HUES48 (cell line): ENCODE measurements around the gene TNFAIP2.

Experiments
- H3K27ac ChIP-seq: one replicate; pipeline ENCODE4 v1.7.0; 2013; ENCODE audit warnings: low read depth, low read length, inconsistent platforms
- H3K27me3 ChIP-seq: 2 replicates; pipeline ENCODE4 v1.6.1; 2013; ENCODE audit warnings: mild to moderate bottlenecking, low read length; ENCODE audit not compliant: control insufficient read depth, insufficient read depth
- H3K36me3 ChIP-seq: 2 replicates; pipeline ENCODE4 v1.6.1; 2013; ENCODE audit warnings: low read length; ENCODE audit not compliant: control insufficient read depth, insufficient read depth
- H3K4me1 ChIP-seq: 2 replicates; pipeline ENCODE4 v1.6.1; 2013; ENCODE audit warnings: mild to moderate bottlenecking, low read length; ENCODE audit not compliant: control insufficient read depth, insufficient read depth
- H3K4me3 ChIP-seq: 2 replicates; pipeline ENCODE4 v1.5.1; 2013; ENCODE audit warnings: mild to moderate bottlenecking, low read depth, low read length
- H3K9ac ChIP-seq: 2 replicates; pipeline ENCODE4 v1.6.1; 2013; ENCODE audit warnings: mild to moderate bottlenecking, low read depth, low read length, moderate library complexity
- H3K9me3 ChIP-seq: 2 replicates; pipeline ENCODE4 v1.6.1; 2013; ENCODE audit warnings: low read length; ENCODE audit not compliant: control insufficient read depth, insufficient read depth

TNFAIP2 gene

DNA sequence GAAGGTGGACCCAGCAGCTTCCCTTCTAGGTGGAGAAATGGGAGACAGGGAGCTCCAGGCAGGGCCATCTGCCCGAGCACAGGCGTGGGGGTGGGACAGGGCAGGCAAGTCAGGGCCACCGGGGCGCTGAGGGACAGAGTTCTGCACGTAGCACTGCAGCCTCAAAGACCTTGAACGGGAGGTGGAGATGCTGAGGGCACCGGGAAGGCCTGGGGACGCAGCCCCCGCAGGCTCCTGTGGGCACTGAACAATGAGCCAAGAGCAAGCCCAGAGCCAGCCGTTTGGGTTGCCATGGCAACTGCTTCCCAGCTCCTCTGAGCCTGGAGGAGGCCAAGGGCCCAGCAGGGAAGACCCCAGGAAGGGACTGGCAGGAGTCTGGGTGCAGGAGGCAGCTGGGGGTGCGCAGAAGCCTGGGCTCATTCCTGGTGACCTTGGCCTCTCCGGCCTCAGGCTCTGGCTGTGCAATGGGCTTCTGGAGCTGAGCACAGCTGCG, 35.9 kb upstream of the TNFAIP2 start:
- no peak overlapping the region for H3K9ac ChIP-seq
- no peaks in the 10 kb centered on the region for H3K9me3 ChIP-seq
- H3K36me3 ChIP-seq = no peaks in the 10 kb centered on the region
- no peaks in the 10 kb centered on the region for H3K4me1 ChIP-seq
- H3K4me3 ChIP-seq = no peak overlapping the region
- H3K27ac ChIP-seq = no peak overlapping the region
- peaks cover 38% of the 10 kb centered on the region for H3K27me3 ChIP-seq

DNA sequence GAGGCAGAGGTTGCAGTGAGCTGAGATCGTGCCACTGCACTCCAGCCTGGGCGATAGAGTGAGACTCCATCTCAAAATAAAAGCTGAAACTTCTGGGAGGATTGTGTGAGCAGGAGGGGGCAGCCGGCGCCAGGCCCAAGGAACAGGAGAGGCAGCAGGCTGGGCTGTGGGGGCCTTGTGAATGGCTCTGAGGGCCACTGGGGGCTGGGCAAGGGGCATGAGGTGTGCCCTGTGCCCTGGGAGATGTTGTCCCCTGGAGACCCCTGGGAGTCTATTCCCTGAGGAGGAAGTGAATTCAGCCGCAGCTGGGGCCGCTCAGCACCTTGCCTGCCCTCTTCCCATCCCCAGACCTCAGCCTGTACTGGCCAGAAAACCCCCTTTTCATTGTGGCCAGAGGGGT, 34.3 kb upstream of the TNFAIP2 start:
- Histone ChIP-seq H3K27ac (no peak overlapping the region), H3K4me3 (no peak overlapping the region), H3K36me3 (no peaks in the 10 kb centered on the region), H3K9me3 (no peaks in the 10 kb centered on the region), H3K27me3 (peaks cover 26% of the 10 kb centered on the region), H3K9ac (no peak overlapping the region), H3K4me1 (no peaks in the 10 kb centered on the region)

- Histone ChIP-seq H3K9ac (no peak overlapping the region), H3K27me3 (peaks cover 19% of the 10 kb centered on the region), H3K9me3 (no peaks in the 10 kb centered on the region), H3K4me3 (no peak overlapping the region), H3K36me3 (no peaks in the 10 kb centered on the region), H3K27ac (no peak overlapping the region), H3K4me1 (no peaks in the 10 kb centered on the region)
These were observed 33.6 kb upstream of the TNFAIP2 start for GRCh38 chr14:103089386-103090335.

DNA sequence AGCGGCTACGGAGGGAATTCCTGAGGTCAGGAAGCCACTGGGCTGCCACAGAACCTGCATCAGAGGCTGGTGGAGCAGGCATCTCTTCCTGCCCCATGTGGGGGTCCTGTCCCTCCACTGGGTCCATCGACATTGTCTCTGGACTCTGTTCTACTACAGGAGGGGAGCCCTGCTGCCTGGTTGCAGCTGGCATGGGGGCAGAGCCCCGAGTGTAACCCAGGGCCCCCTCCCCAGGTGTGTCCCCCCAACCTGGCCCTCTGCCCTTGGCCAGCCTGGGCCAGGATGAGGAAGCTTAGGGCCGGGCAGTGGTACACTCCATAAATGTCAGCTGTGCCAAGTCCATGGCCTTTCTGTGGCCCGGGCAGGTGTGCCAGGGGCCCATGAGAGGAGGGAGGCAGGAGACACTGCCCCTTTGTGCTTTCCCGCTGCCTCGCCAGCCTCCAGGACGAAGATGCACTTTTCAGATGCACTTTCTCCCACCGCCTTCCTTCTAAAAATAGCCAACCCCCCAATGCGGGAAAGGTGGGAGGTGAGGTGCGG, 32.7 kb upstream of the TNFAIP2 start:
- no peak overlapping the region for H3K4me3 ChIP-seq
- no peak overlapping the region for H3K27ac ChIP-seq
- no peaks in the 10 kb centered on the region for H3K36me3 ChIP-seq
- H3K27me3 ChIP-seq = peaks cover 11% of the 10 kb centered on the region; the same call in 1 of the 2 replicates
- H3K9ac ChIP-seq = no peak overlapping the region
- H3K4me1 ChIP-seq = no peaks in the 10 kb centered on the region
- no peaks in the 10 kb centered on the region for H3K9me3 ChIP-seq

DNA sequence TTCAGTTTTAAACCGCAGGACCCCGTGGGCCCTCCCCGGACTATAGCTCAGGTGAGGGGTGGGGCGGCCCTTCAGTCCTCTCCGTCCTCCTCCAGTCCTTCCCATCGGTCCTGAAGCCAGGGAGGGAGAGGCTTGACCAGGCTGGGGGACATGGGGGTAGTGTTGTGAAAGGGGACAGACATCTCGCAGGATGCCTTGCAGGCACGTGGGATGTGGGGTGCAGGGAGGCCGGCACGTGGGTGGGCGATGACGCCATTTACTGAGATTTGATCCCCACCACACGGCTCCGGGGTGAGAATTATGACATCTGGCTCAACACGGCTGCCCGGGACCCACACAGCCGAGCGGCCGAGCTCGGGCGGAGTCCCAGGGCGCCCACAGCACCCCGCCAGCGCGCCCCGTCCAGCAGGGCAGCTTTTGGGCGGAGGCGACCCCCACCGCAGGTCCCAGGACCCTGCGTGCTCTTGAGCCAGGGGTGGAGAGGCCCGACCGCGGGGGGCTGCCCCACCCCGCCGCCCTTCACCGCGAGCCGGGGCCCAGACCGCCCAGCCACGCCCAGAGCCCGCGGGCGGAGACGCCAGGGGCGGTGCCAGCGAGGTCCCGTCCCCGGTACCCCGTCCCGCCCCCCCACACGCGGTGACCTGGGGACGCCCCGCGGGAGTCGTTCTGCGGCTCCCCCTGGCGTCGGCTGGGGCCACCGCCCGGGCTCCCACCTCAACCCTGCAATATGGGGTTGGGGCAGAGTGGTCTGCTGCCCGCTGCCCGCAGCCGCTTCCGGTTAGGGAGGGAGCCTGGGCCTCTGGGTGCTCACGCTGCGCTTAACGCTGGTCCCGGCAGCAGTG, 32.0 kb upstream of the TNFAIP2 start:
- Histone ChIP-seq H3K27me3 (peaks cover 11% of the 10 kb centered on the region; the same call in 1 of the 2 replicates), H3K4me3 (peak overlapping the region; percentile 56; the same call in 1 of the 2 replicates), H3K36me3 (no peaks in the 10 kb centered on the region), H3K9ac (no peak overlapping the region), H3K27ac (no peak overlapping the region), H3K9me3 (no peaks in the 10 kb centered on the region), H3K4me1 (no peaks in the 10 kb centered on the region)

- Histone ChIP-seq H3K4me3 (peak overlapping the region; percentile 56; the same call in 1 of the 2 replicates), H3K27me3 (peaks cover 11% of the 10 kb centered on the region; the same call in 1 of the 2 replicates), H3K27ac (no peak overlapping the region), H3K4me1 (peaks cover 4% of the 10 kb centered on the region; the same call in 1 of the 2 replicates), H3K36me3 (no peaks in the 10 kb centered on the region), H3K9ac (no peak overlapping the region), H3K9me3 (no peaks in the 10 kb centered on the region)
These were observed 31.4 kb upstream of the TNFAIP2 start for GRCh38 chr14:103091883-103092222.

DNA sequence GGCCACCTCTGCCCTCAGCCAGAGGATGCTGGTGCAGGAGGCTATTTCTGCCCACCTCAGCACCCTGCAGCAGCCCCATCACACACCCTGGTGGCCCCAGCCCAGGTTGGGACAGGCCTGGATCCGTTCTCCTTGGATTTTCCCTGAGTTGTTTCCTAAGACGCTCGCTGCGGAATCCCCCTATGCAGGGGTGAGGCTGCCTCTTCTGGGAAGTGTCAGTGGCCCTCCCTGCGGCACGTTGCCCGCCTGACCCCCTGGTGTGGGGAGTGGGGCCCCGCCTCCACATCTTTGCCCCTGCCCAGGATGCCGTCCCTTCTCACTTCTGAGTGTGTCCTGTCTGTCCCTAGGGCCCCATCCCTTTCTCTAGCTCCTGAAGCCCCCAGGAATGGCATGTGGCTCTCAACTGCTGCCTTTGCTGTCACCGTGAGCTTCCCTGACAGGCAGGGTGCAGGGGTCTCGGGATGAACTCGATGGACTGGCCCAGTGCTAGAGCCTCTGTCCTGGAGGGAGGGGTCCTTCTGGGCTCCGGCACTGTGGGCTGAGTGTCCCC, 29.3 kb upstream of the TNFAIP2 start:
- Histone ChIP-seq H3K4me1 (peaks cover 4% of the 10 kb centered on the region; the same call in 1 of the 2 replicates), H3K4me3 (no peak overlapping the region), H3K9ac (no peak overlapping the region), H3K27me3 (peaks cover 11% of the 10 kb centered on the region; the same call in 1 of the 2 replicates), H3K9me3 (no peaks in the 10 kb centered on the region), H3K36me3 (no peaks in the 10 kb centered on the region), H3K27ac (no peak overlapping the region)

GRCh38 chr14:103094406-103095209, 28.7 kb upstream of the TNFAIP2 start, which contains the start of gene EXOC3L4:
Gene EXOC3L4, plus strand, starts transcription at chr14:103094725. Its CDS starts 5,495 bp downstream, at chr14:103100220.
- no peaks in the 10 kb centered on the region for H3K36me3 ChIP-seq
- no peak within 1 kb of the TSS for H3K27ac ChIP-seq
- H3K27me3 ChIP-seq = peaks cover 11% of the 10 kb centered on the region; the same call in 1 of the 2 replicates
- H3K9ac ChIP-seq = no peak within 1 kb of the TSS
- no peak within 1 kb of the TSS for H3K4me3 ChIP-seq
- H3K9me3 ChIP-seq = no peaks in the 10 kb centered on the region
- peaks cover 9% of the 10 kb centered on the region; the same call in 1 of the 2 replicates for H3K4me1 ChIP-seq

GRCh38 chr14:103095210-103095778, 28.0 kb upstream of the TNFAIP2 start:
- H3K27ac ChIP-seq = no peak overlapping the region
- H3K9me3 ChIP-seq = no peaks in the 10 kb centered on the region
- H3K9ac ChIP-seq = no peak overlapping the region
- no peaks in the 10 kb centered on the region for H3K36me3 ChIP-seq
- H3K4me1 ChIP-seq = peaks cover 9% of the 10 kb centered on the region; the same call in 1 of the 2 replicates
- peaks cover 8% of the 10 kb centered on the region; the same call in 1 of the 2 replicates for H3K27me3 ChIP-seq
- H3K4me3 ChIP-seq = no peak overlapping the region
